Dendritic cell treated with granulocyte-macrophage colony-stimulating factor and Interleukin-4, amounts not matched to agents 40 ng/mL and 50 ng/mL, for 4 days (primary cell): ENCODE measurements around the gene CTNNA3.

ENCODE experiments used
- H3K27ac Mint-ChIP-seq: one replicate; pipeline ENCODE4 v1.8.0; 2022; ENCODE audit warnings: mild to moderate bottlenecking, mixed read lengths
- H3K27me3 Mint-ChIP-seq: one replicate; pipeline ENCODE4 v1.8.0; 2022; ENCODE audit warnings: mild to moderate bottlenecking, mixed read lengths
- H3K36me3 Mint-ChIP-seq: one replicate; pipeline ENCODE4 v1.8.0; 2022; ENCODE audit warnings: low read depth, mixed read lengths
- H3K4me1 Mint-ChIP-seq: one replicate; pipeline ENCODE4 v1.8.0; 2022; ENCODE audit warnings: low read depth, mixed read lengths
- H3K4me3 Mint-ChIP-seq: one replicate; pipeline ENCODE4 v1.8.0; 2022; ENCODE audit warnings: mild to moderate bottlenecking, moderate library complexity, mixed read lengths
- H3K9me3 Mint-ChIP-seq: one replicate; pipeline ENCODE4 v1.8.0; 2022; ENCODE audit warnings: mixed read lengths
- intact Hi-C: fragments of 100-400 bp; cut with micrococcal nuclease; formaldehyde crosslinking; loops from one replicate; pipeline ENCODE4 v1.15.0; 2022

CTNNA3 gene

GRCh38 chr10:67141300-67141699 lies 554.7 kb downstream of the CTNNA3 start:
- H3K27ac Mint-ChIP-seq = no peak overlapping the region
- intact Hi-C loops = no loop called here
- no peak overlapping the region for H3K4me3 Mint-ChIP-seq
- no peaks in the 10 kb centered on the region for H3K4me1 Mint-ChIP-seq
- H3K36me3 Mint-ChIP-seq = no peaks in the 10 kb centered on the region
- H3K27me3 Mint-ChIP-seq = no peaks in the 10 kb centered on the region
- H3K9me3 Mint-ChIP-seq = no peaks in the 10 kb centered on the region

- intact Hi-C loops = no loop called here
- Mint-ChIP-seq H3K9me3 (no peaks in the 10 kb centered on the region), H3K27ac (no peak overlapping the region), H3K4me1 (no peaks in the 10 kb centered on the region), H3K36me3 (no peaks in the 10 kb centered on the region), H3K27me3 (no peaks in the 10 kb centered on the region), H3K4me3 (no peak overlapping the region)
Measured at GRCh38 chr10:67140641-67141040, 555.4 kb downstream of the CTNNA3 start.

GRCh38 chr10:67127441-67127840 lies 568.6 kb downstream of the CTNNA3 start:
- H3K36me3 Mint-ChIP-seq = no peaks in the 10 kb centered on the region
- no peak overlapping the region for H3K27ac Mint-ChIP-seq
- no peaks in the 10 kb centered on the region for H3K4me1 Mint-ChIP-seq
- H3K4me3 Mint-ChIP-seq = no peak overlapping the region
- no peaks in the 10 kb centered on the region for H3K9me3 Mint-ChIP-seq
- no peaks in the 10 kb centered on the region for H3K27me3 Mint-ChIP-seq
- intact Hi-C loops = no loop called here

GRCh38 chr10:67119651-67120050 lies 576.3 kb downstream of the CTNNA3 start:
- H3K4me3 Mint-ChIP-seq = no peak overlapping the region
- H3K4me1 Mint-ChIP-seq = no peaks in the 10 kb centered on the region
- no peaks in the 10 kb centered on the region for H3K27me3 Mint-ChIP-seq
- intact Hi-C loops = no loop called here
- H3K36me3 Mint-ChIP-seq = no peaks in the 10 kb centered on the region
- H3K9me3 Mint-ChIP-seq = no peaks in the 10 kb centered on the region
- no peak overlapping the region for H3K27ac Mint-ChIP-seq

GRCh38 chr10:67115972-67116371 lies 580.0 kb downstream of the CTNNA3 start:
- no peaks in the 10 kb centered on the region for H3K27me3 Mint-ChIP-seq
- no peaks in the 10 kb centered on the region for H3K36me3 Mint-ChIP-seq
- no peaks in the 10 kb centered on the region for H3K9me3 Mint-ChIP-seq
- H3K4me3 Mint-ChIP-seq = no peak overlapping the region
- intact Hi-C loops = no loop called here
- H3K4me1 Mint-ChIP-seq = no peaks in the 10 kb centered on the region
- H3K27ac Mint-ChIP-seq = no peak overlapping the region

- Mint-ChIP-seq H3K27ac (no peak overlapping the region), H3K9me3 (no peaks in the 10 kb centered on the region), H3K36me3 (no peaks in the 10 kb centered on the region), H3K4me3 (no peak overlapping the region), H3K27me3 (no peaks in the 10 kb centered on the region), H3K4me1 (no peaks in the 10 kb centered on the region)
- intact Hi-C loops = no loop called here
Measured at GRCh38 chr10:67114945-67115344, 581.0 kb downstream of the CTNNA3 start.

- H3K9me3 Mint-ChIP-seq = no peaks in the 10 kb centered on the region
- intact Hi-C loops = no loop called here
Measured at GRCh38 chr10:67112765-67113164, 583.2 kb downstream of the CTNNA3 start.

GRCh38 chr10:67110286-67110685 lies 585.7 kb downstream of the CTNNA3 start:
- Mint-ChIP-seq H3K27ac (no peak overlapping the region), H3K27me3 (no peaks in the 10 kb centered on the region), H3K36me3 (no peaks in the 10 kb centered on the region), H3K9me3 (no peaks in the 10 kb centered on the region), H3K4me3 (no peak overlapping the region), H3K4me1 (no peaks in the 10 kb centered on the region)
- intact Hi-C loops = no loop called here

More at GRCh38 chr10:67112765-67113164, 583.2 kb downstream of the CTNNA3 start:
- Mint-ChIP-seq H3K4me1 (no peaks in the 10 kb centered on the region), H3K27ac (no peak overlapping the region), H3K4me3 (no peak overlapping the region), H3K27me3 (no peaks in the 10 kb centered on the region), H3K36me3 (no peaks in the 10 kb centered on the region)

GRCh38 chr10:67107670-67108069 lies 588.3 kb downstream of the CTNNA3 start:
- H3K4me1 Mint-ChIP-seq = no peaks in the 10 kb centered on the region
- no peaks in the 10 kb centered on the region for H3K9me3 Mint-ChIP-seq
- no peak overlapping the region for H3K27ac Mint-ChIP-seq

GRCh38 chr10:67100951-67101350 lies 595.0 kb downstream of the CTNNA3 start:
- Mint-ChIP-seq H3K9me3 (no peaks in the 10 kb centered on the region), H3K27me3 (no peaks in the 10 kb centered on the region), H3K27ac (no peak overlapping the region), H3K4me3 (no peak overlapping the region), H3K4me1 (no peaks in the 10 kb centered on the region), H3K36me3 (no peaks in the 10 kb centered on the region)
- intact Hi-C loops = no loop called here

More at GRCh38 chr10:67107670-67108069, 588.3 kb downstream of the CTNNA3 start:
- Mint-ChIP-seq H3K27me3 (no peaks in the 10 kb centered on the region), H3K36me3 (no peaks in the 10 kb centered on the region), H3K4me3 (no peak overlapping the region)
- intact Hi-C loops = no loop called here

- Mint-ChIP-seq H3K27me3 (no peaks in the 10 kb centered on the region), H3K4me3 (no peak overlapping the region), H3K27ac (no peak overlapping the region), H3K9me3 (no peaks in the 10 kb centered on the region), H3K4me1 (no peaks in the 10 kb centered on the region), H3K36me3 (no peaks in the 10 kb centered on the region)
- intact Hi-C loops = no loop called here
Measured at GRCh38 chr10:67098461-67098860, 597.5 kb downstream of the CTNNA3 start.

GRCh38 chr10:67095531-67095930 lies 600.5 kb downstream of the CTNNA3 start:
- H3K9me3 Mint-ChIP-seq = no peaks in the 10 kb centered on the region
- H3K4me1 Mint-ChIP-seq = no peaks in the 10 kb centered on the region
- intact Hi-C loops = no loop called here
- H3K27me3 Mint-ChIP-seq = no peaks in the 10 kb centered on the region
- H3K27ac Mint-ChIP-seq = no peak overlapping the region
- no peak overlapping the region for H3K4me3 Mint-ChIP-seq
- H3K36me3 Mint-ChIP-seq = no peaks in the 10 kb centered on the region

GRCh38 chr10:67088036-67088435 lies 608.0 kb downstream of the CTNNA3 start:
- no peaks in the 10 kb centered on the region for H3K36me3 Mint-ChIP-seq
- H3K27me3 Mint-ChIP-seq = no peaks in the 10 kb centered on the region

GRCh38 chr10:67087135-67087425 lies 608.9 kb downstream of the CTNNA3 start:
- intact Hi-C loops = no loop called here
- Mint-ChIP-seq H3K27ac (no peak overlapping the region), H3K4me1 (no peaks in the 10 kb centered on the region), H3K4me3 (no peak overlapping the region), H3K9me3 (no peaks in the 10 kb centered on the region), H3K36me3 (no peaks in the 10 kb centered on the region), H3K27me3 (no peaks in the 10 kb centered on the region)

More at GRCh38 chr10:67088036-67088435, 608.0 kb downstream of the CTNNA3 start:
- H3K9me3 Mint-ChIP-seq = no peaks in the 10 kb centered on the region
- no peak overlapping the region for H3K27ac Mint-ChIP-seq
- no peak overlapping the region for H3K4me3 Mint-ChIP-seq
- intact Hi-C loops = no loop called here
- H3K4me1 Mint-ChIP-seq = no peaks in the 10 kb centered on the region

GRCh38 chr10:67086327-67087134 lies 609.5 kb downstream of the CTNNA3 start:
- Mint-ChIP-seq H3K27ac (no peak overlapping the region), H3K4me3 (no peak overlapping the region), H3K9me3 (no peaks in the 10 kb centered on the region), H3K4me1 (no peaks in the 10 kb centered on the region), H3K36me3 (no peaks in the 10 kb centered on the region), H3K27me3 (no peaks in the 10 kb centered on the region)
- intact Hi-C loops = no loop called here
